Kidney (tissue), 14 donors: ENCODE data around the gene C3orf33. TPM values are rescaled to one million over a fixed set of nuclear protein-coding genes. Genes with fewer than 3 reads are reported as not detected.

Experiments
- DNase-seq, 5 donors: peaks; one replicate each; pipeline ENCODE4 v3.0.0-alpha.2; 2013 to 2020
- FAIRE-seq: peaks from 2 replicates; lab custom pipeline; 2012; peaks lifted over from hg19 to GRCh38; lab: Jason Lieb, UNC
- H3K27ac ChIP-seq, 2 donors: one replicate each; pipeline ENCODE4 v1.7.0; 2013; ENCODE audit warnings: low read depth in 2 of 2, low read length in 2 of 2, inconsistent platforms in 1 of 2
- H3K27me3 ChIP-seq: one replicate; pipeline ENCODE4 v1.7.1; 2013; ENCODE audit warnings: low read length, inconsistent platforms; ENCODE audit not compliant: control insufficient read depth, insufficient read depth
- H3K36me3 ChIP-seq, 3 donors: one replicate each; pipeline versions ENCODE4 v1.7.0 to v1.7.1; 2013; ENCODE audit warnings: low read length in 3 of 3, control low read depth in 1 of 3, inconsistent platforms in 1 of 3; ENCODE audit not compliant: insufficient read depth in 3 of 3, control insufficient read depth in 2 of 3
- H3K4me1 ChIP-seq, 3 donors: one replicate each; pipeline versions ENCODE4 v1.7.0 to v1.7.1; 2013; ENCODE audit warnings: low read length in 3 of 3, inconsistent platforms in 1 of 3, low read depth in 1 of 3; ENCODE audit not compliant: control insufficient read depth in 2 of 3, insufficient read depth in 2 of 3
- H3K4me3 ChIP-seq, 3 donors: one replicate each; pipeline versions ENCODE4 v1.7.0 to v1.8.1; 2013; ENCODE audit warnings: low read length in 3 of 3, control low read depth in 1 of 3, inconsistent platforms in 1 of 3
- H3K9ac ChIP-seq, 3 donors: one replicate each; pipeline versions ENCODE4 v1.7.0 to v1.7.1; 2013; ENCODE audit warnings: low read length in 3 of 3, control low read depth in 1 of 3, inconsistent platforms in 1 of 3
- H3K9me3 ChIP-seq, 3 donors: one replicate each; pipeline versions ENCODE4 v1.7.0 to v1.7.1; 2013; ENCODE audit warnings: low read length in 3 of 3, control low read depth in 1 of 3, inconsistent platforms in 1 of 3; ENCODE audit not compliant: control insufficient read depth in 2 of 3, insufficient read depth in 1 of 3
- CTCF ChIP-seq: IDR thresholded peaks from 3 replicates; pipeline ENCODE4 v1.5.1; 2012; ENCODE audit warnings: mild to moderate bottlenecking, moderate library complexity, borderline replicate concordance; ENCODE audit not compliant: insufficient read depth; ENCODE audit errors: extremely low read depth
- intact Hi-C: fragments of 100-400 bp; cut with DNase I; formaldehyde crosslinking; loops from one replicate; pipeline ENCODE4 v1.11.1; 2022
- polyA plus RNA-seq: library from polyadenylated mRNA; stranded (reverse); fragments of 350-450 nt; fragmentation: Illumina TruSeq; extraction: RNeasy Lipid Tissue Mini Kit (QIAGEN cat#74804); gene quantifications from one replicate; pipeline ENCODE4 v1.2.3, GENCODE V29; 2014; ENCODE audit warnings: low read depth, low replicate concordance; ENCODE audit not compliant: insufficient read depth
- total RNA-seq: library from RNA; stranded (reverse); fragmentation: NEBNext Ultra II Directional; extraction: Animal tissue kit (Norgen Biotek cat#: 25700); gene quantifications from one replicate; pipeline ENCODE4 v1.2.1, GENCODE V29; 2021
- donor health status: control.
- donor health status: control.
- donor health status: control.
- donor health status: control.
- donor health status: control.
- donor health status: DM: yes; HTN: yes; CAD: no.
- donor health status: Normal renal cell carcinoma (clear cell type).

Gene C3orf33
- total and polyA plus RNA-seq, 2 donors from 2014 or later = 6.0 to 8.1 TPM

GRCh38 chr3:155741603-155742002, 64.5 kb downstream of the C3orf33 start:
- Histone ChIP-seq H3K27me3 (no peaks in the 10 kb centered on the region), H3K9ac (peak overlapping the region in 1 of 3 donors; percentile 16), H3K27ac (no peak overlapping the region), H3K36me3 (no peaks in the 10 kb centered on the region), H3K4me3 (no peak overlapping the region), H3K4me1 (peaks cover 0 to 9% (median 0%) of the 10 kb centered on the region in 3 donors), H3K9me3 (no peaks in the 10 kb centered on the region)
- DNase-seq (peak in 2 of 5 donors; percentile 21 to 46), FAIRE-seq (no peak)
- no peak for TF ChIP-seq CTCF
- intact Hi-C loops = no loop called here

- peak in 4 of 5 donors; percentile 61 to 86 (median 76) for DNase-seq
- TF ChIP-seq CTCF = no peak
- H3K27me3 ChIP-seq = no peaks in the 10 kb centered on the region
These were observed 65.0 kb downstream of the C3orf33 start for GRCh38 chr3:155741101-155741500.

GRCh38 chr3:155739154-155739553, 66.9 kb downstream of the C3orf33 start:
- FAIRE-seq = no peak
- Histone ChIP-seq H3K27ac (no peak overlapping the region), H3K4me3 (no peak overlapping the region), H3K4me1 (peaks cover 0 to 9% (median 0%) of the 10 kb centered on the region in 3 donors), H3K9ac (no peak overlapping the region), H3K36me3 (no peaks in the 10 kb centered on the region), H3K27me3 (no peaks in the 10 kb centered on the region), H3K9me3 (no peaks in the 10 kb centered on the region)
- no peak for TF ChIP-seq CTCF
- DNase-seq = peak in 1 of 5 donors; percentile 54
- intact Hi-C loops = no loop called here

More at GRCh38 chr3:155741101-155741500, 65.0 kb downstream of the C3orf33 start:
- H3K36me3 ChIP-seq = no peaks in the 10 kb centered on the region
- intact Hi-C loops = no loop called here
- no peaks in the 10 kb centered on the region for H3K9me3 ChIP-seq
- no peak overlapping the region for H3K27ac ChIP-seq
- H3K9ac ChIP-seq = no peak overlapping the region
- H3K4me1 ChIP-seq = peaks cover 0 to 9% (median 0%) of the 10 kb centered on the region in 3 donors
- no peak for FAIRE-seq
- no peak overlapping the region for H3K4me3 ChIP-seq

- FAIRE-seq = no peak
- Histone ChIP-seq H3K27ac (no peak overlapping the region), H3K27me3 (no peaks in the 10 kb centered on the region), H3K4me1 (peaks cover 0 to 9% (median 0%) of the 10 kb centered on the region in 3 donors), H3K9ac (no peak overlapping the region), H3K36me3 (no peaks in the 10 kb centered on the region), H3K9me3 (no peaks in the 10 kb centered on the region), H3K4me3 (no peak overlapping the region)
- TF ChIP-seq CTCF = no peak
- no peak for DNase-seq
- intact Hi-C loops = no loop called here
These were observed 67.5 kb downstream of the C3orf33 start for GRCh38 chr3:155738580-155739076.
